Heart left ventricle (tissue), 16 donors: ENCODE data around the gene ZNF106. TPM values are rescaled to one million over a fixed set of nuclear protein-coding genes. Genes with fewer than 3 reads are reported as not detected.

ENCODE experiments used
- ATAC-seq, 4 donors: fragments of 200-7000 bp; cut with Tn5 transposase; one replicate each; pipeline ENCODE4 v1.9.1; 2020 to 2022; ENCODE audit warnings: moderate library complexity in 4 of 4, mild to moderate bottlenecking in 3 of 4, moderate number of reproducible peaks in 1 of 4
- DNase-seq, 5 donors: peaks; one replicate each; pipeline ENCODE4 v3.0.0-alpha.2; 2020
- H3K27ac ChIP-seq, 12 donors: fragments of 200-600 bp; sonication (generic) in 4 of 12; one replicate each; pipeline versions ENCODE4 v1.5.0 to v1.8.0; 2016 to 2022; ENCODE audit warnings: mild to moderate bottlenecking in 2 of 12
- H3K27me3 ChIP-seq, 9 donors: fragments of 200-600 bp; sonication (generic) in 2 of 9; one replicate each; pipeline versions ENCODE4 v1.5.1 to v1.8.0; 2016 to 2022; ENCODE audit warnings: mild to moderate bottlenecking in 3 of 9
- H3K36me3 ChIP-seq, 9 donors: fragments of 200-600 bp; sonication (generic) in 2 of 9; one replicate each; pipeline versions ENCODE4 v1.5.0 to v1.8.0; 2018 to 2022; ENCODE audit warnings: mild to moderate bottlenecking in 2 of 9
- H3K4me1 ChIP-seq, 12 donors: fragments of 200-600 bp; sonication (generic) in 4 of 12; one replicate each; pipeline versions ENCODE4 v1.5.0 to v1.8.0; 2016 to 2022; ENCODE audit warnings: mild to moderate bottlenecking in 3 of 12
- H3K4me3 ChIP-seq, 12 donors: fragments of 200-600 bp; sonication (generic) in 4 of 12; one replicate each; pipeline versions ENCODE4 v1.5.0 to v1.8.0; 2017 to 2022; ENCODE audit warnings: mild to moderate bottlenecking in 9 of 12, moderate library complexity in 4 of 12
- H3K9me3 ChIP-seq, 12 donors: fragments of 200-600 bp; sonication (generic) in 4 of 12; one replicate each; pipeline versions ENCODE4 v1.5.0 to v1.8.0; 2016 to 2022; ENCODE audit warnings: mild to moderate bottlenecking in 1 of 12
- CTCF ChIP-seq, 12 donors: fragments of 200-600 bp; sonication (generic) in 4 of 12; IDR thresholded peaks; one replicate each; pipeline versions ENCODE4 v1.5.0 to v1.8.0; 2018 to 2022; ENCODE audit warnings: antibody characterized with exemption in 12 of 12, mild to moderate bottlenecking in 5 of 12
- POLR2A ChIP-seq, 2 donors: fragments of 450-650 bp; IDR thresholded peaks; one replicate each; pipeline ENCODE4 v1.6.1; 2017; ENCODE audit warnings: antibody characterized with exemption in 2 of 2, mild to moderate bottlenecking in 2 of 2, moderate library complexity in 2 of 2
- WGBS, 4 donors: extraction: QIAGEN DNeasy Blood & Tissue Kit in 2 of 4; methylation state at CpG; one replicate each; pipeline versions ENCODE4 v1.1.5 to v1.1.7; 2013 to 2018; 5-methylcytosine and 5-hydroxymethylcytosine counted together
- intact Hi-C, 10 donors: fragments of 100-400 bp; cut with DNase I; formaldehyde crosslinking; loops; one replicate each; pipeline versions ENCODE4 v1.11.1 to v1.14.2; 2022
- polyA plus RNA-seq, 2 donors: library from polyadenylated mRNA; stranded (reverse); fragments of 200-250 nt; gene quantifications; one replicate each; pipeline ENCODE4 v1.2.3, GENCODE V29; 2013
- total RNA-seq, 9 donors: library from RNA; depleted of rRNA in 2 of 9; stranded (reverse); fragments of >200 nt in 2 of 9; fragmentation: NEBNext Ultra II Directional in 3 of 9; extraction: Animal tissue kit (Norgen Biotek cat#: 25700) in 3 of 9; gene quantifications; one replicate each; pipeline versions ENCODE4 v1.1.0 to v1.2.4, GENCODE V29; 2016 to 2023
- donor health status: ischemic (EF 13 %, LVEDD 7.1; RV severe dilation, severe dysfunction).
- donor health status: healthy with polysubstance abuse.
- donor health status: DM: no; HTN: yes; CAD: no.
- donor health status: DM: no; HTN: no; CAD: no.
- donor health status: ischemic (EF 25% LVEDD 6.9; RV normal size, moderate dysfunction).
- donor health status: ischemic (EF 25% LVEDD 5.7; RV mildly dilated, moderate dysfunction).
- donor health status: healthy.
- donor health status: DM: yes; HTN: yes; CAD: no.
- donor health status: ischemic (EF 35%, LVEDD 5.7; RV mildly dilated, moderate dysfunction).
- donor health status: nonischemic (EF 11% LVEDD 7.7; RV severe dilation, severe dysfunction).
- donor health status: DM: yes; HTN: yes; CAD: no.
- donor health status: PGD.
- donor health status: ischemic (EF 29% LVEDD 5.4; RV normal size, mild dysfunction).
- donor health status: nonischemic (EF 23%, LVEDD 6.1; RV moderate dilation, normal function).

The ZNF106 gene
- total and polyA plus RNA-seq, 11 donors: 135 to 999 (median 705) TPM

DNA sequence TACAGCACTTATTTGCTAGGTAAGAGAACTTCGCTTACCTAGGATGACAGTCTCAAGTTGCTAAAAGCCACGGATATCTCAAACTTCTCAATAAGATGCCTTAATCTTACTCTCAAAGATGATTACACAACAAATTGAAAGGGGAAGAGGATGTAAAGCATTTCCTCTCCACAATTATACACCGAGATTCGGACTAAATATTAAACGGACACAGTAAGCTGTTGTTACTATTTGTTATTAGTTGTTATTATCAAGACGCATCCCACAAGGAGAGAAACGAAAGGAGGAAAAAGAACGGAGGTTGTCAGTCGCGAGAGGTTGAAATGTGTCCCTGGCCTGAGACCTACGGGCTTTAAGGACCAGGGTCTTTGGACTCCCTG, 660 bp downstream of the ZNF106 start:
- 4 to 7% (median 6%) methylated on average over 11 of the region's 11 CpGs for WGBS, 4 donors
- Histone ChIP-seq H3K4me1 (peaks cover 0 to 62% (median 35%) of the 10 kb centered on the region in 12 donors), H3K27ac (peak overlapping the region; percentile 86 to 99 (median 94)), H3K4me3 (peak overlapping the region; percentile 52 to 96 (median 87)), H3K36me3 (peaks cover 0 to 8% (median 0%) of the 10 kb centered on the region in 9 donors), H3K27me3 (no peaks in the 10 kb centered on the region), H3K9me3 (no peaks in the 10 kb centered on the region)
- intact Hi-C loops: loop anchor here in 1 of 10 donors (10.0 kb wide), 1 partner anchor 215 kb away; the partner anchor contains the start of genes GANC and TMEM87A
- TF ChIP-seq CTCF (IDR thresholded peaks at IDR 0.05) (no peak), POLR2A (IDR thresholded peaks at IDR 0.05) (no peak)
- DNase-seq (no peak), ATAC-seq (no peak)

- no peak overlapping the region for H3K4me3 ChIP-seq
- H3K27me3 ChIP-seq: no peaks in the 10 kb centered on the region
- H3K27ac ChIP-seq: peak overlapping the region in 1 of 12 donors; percentile 49
- 97 to 100% (median 97%) methylated on average over 1 of the region's 1 CpG for WGBS, 4 donors
- H3K4me1 ChIP-seq: peaks cover 0 to 20% (median 5%) of the 10 kb centered on the region in 12 donors
- DNase-seq (no peak), ATAC-seq (peak in 1 of 4 donors; percentile 38)
- TF ChIP-seq POLR2A (IDR thresholded peaks at IDR 0.05) (no peak), CTCF (IDR thresholded peaks at IDR 0.05) (no peak)
- H3K9me3 ChIP-seq: peaks cover 0 to 18% (median 0%) of the 10 kb centered on the region in 12 donors
- intact Hi-C loops: no loop called here
- peaks cover 0 to 14% (median 0%) of the 10 kb centered on the region in 9 donors for H3K36me3 ChIP-seq
Measured at GRCh38 chr15:42483677-42484076, 7.3 kb downstream of the ZNF106 start.

GRCh38 chr15:42482701-42483100, 8.2 kb downstream of the ZNF106 start:
- ATAC-seq (no peak), DNase-seq (no peak)
- Histone ChIP-seq H3K9me3 (peaks cover 0 to 18% (median 0%) of the 10 kb centered on the region in 12 donors), H3K36me3 (peaks cover 0 to 14% (median 0%) of the 10 kb centered on the region in 9 donors), H3K4me1 (peaks cover 0 to 16% (median 0%) of the 10 kb centered on the region in 12 donors), H3K4me3 (no peak overlapping the region), H3K27me3 (no peaks in the 10 kb centered on the region), H3K27ac (no peak overlapping the region)
- TF ChIP-seq POLR2A (IDR thresholded peaks at IDR 0.05) (no peak), CTCF (IDR thresholded peaks at IDR 0.05) (no peak)
- 94 to 98% (median 96%) methylated on average over 6 of the region's 6 CpGs for WGBS, 4 donors
- intact Hi-C loops: no loop called here

DNA sequence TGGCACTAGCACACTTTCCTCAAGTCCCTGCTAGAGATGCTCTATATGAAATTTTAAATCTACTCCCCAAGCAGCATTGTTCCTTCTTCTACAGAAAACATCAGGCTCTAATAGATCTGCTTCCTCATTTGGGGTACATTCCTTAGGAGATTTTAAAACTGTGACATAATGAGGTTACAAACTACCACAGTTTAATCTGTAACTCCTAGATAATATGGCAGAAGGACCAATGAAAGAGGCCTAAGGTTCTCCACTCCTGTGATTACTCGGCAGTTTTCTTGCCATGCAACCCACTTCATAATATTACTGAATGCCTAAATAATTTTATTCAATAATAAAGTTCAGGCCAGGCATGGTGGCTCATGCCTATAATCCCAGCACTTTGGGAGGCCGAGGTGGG, 16.1 kb downstream of the ZNF106 start:
- Histone ChIP-seq H3K4me1 (peaks cover 0 to 33% (median 8%) of the 10 kb centered on the region in 12 donors), H3K27ac (peak overlapping the region in 1 of 12 donors; percentile 50), H3K36me3 (peaks cover 0 to 17% (median 5%) of the 10 kb centered on the region in 9 donors), H3K9me3 (no peaks in the 10 kb centered on the region), H3K4me3 (no peak overlapping the region), H3K27me3 (no peaks in the 10 kb centered on the region)
- no peak for TF ChIP-seq POLR2A (IDR thresholded peaks at IDR 0.05)
- TF ChIP-seq CTCF (IDR thresholded peaks at IDR 0.05): no peak
- intact Hi-C loops: loop anchor here in 4 of 10 donors (5.0 to 10.0 kb wide), 3 partner anchors 200 to 410 kb away; partner anchors contain the start of genes GANC (in 3 of the 4) and TMEM87A (in 3 of the 4)
- WGBS, 4 donors: 66 to 79% (median 75%) methylated on average over 2 of the region's 2 CpGs
- no peak for DNase-seq
- ATAC-seq: no peak
